LHCN-M2 (cell line): ENCODE data around the gene WDR11. TPM values are rescaled to one million over a fixed set of nuclear protein-coding genes. Genes with fewer than 3 reads are reported as not detected.

Experiments used
- DNase-seq: peaks from one replicate; pipeline ENCODE4 v3.0.0-alpha.2; 2012; ENCODE audit warnings: low read depth
- polyA plus RNA-seq: library from polyadenylated mRNA; unstranded; fragments of >200 nt; gene quantifications from one replicate; pipeline ENCODE4 v1.2.1, GENCODE V29; 2012; ENCODE audit warnings: missing spikeins
- total RNA-seq: library from RNA; depleted of rRNA; stranded (reverse); fragments of >200 nt; gene quantifications from 2 replicates; pipeline ENCODE4 v1.2.3, GENCODE V29; 2014; rRNA removed

The WDR11 gene
- 46.6 and 54.7 TPM in 2 replicates for total RNA-seq
- polyA plus RNA-seq = 15.8 TPM

- peak; percentile 88 for DNase-seq
Measured at GRCh38 chr10:120850911-120851865, at the start of gene WDR11. Gene WDR11 (plus strand): TSS chr10:120851362. CDS start chr10:120851421, 59 bp downstream.

DNA sequence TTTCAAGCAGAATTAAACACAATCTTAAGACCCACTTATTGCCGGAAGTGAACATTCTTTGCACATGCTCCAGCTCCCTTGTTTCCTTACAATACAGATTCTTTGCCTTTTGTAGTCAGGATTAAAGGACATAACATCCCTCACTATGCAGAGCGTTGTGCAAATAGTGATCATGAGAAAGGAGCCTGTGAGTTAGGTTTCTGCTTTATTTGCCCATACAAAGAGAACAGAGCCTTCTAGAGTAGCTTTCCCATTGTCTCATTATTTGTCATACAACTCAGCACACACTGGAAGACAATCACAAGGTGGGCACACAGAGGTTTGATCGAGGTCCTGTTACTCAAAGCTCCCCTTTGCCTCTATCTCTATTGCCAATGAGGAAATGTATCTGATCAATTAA lies 48.2 kb upstream of the WDR11 start:
- no peak for DNase-seq

GRCh38 chr10:120803972-120804371 lies 47.2 kb upstream of the WDR11 start:
- no peak for DNase-seq

- no peak for DNase-seq
Measured at GRCh38 chr10:120805014-120805812, 45.9 kb upstream of the WDR11 start.

DNA sequence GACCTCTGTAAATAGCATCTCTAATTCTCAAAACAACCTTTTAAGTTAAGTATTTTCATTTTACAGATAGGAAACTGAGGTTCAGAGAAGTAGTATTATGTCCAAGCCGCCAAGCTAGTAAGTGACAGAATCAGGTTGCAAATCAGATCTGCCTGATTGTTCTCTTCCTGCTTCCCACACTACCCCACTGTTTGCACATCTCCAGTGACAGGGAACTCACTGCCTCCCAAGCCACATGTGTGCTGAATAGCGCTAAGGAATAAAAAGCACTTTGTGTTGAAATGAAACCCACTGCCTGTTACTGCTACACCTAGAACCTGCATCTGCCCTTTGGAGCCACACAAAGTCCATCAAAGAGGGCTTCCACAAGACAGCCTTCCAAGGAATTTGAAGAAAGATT lies 45.1 kb upstream of the WDR11 start:
- DNase-seq = no peak

DNA sequence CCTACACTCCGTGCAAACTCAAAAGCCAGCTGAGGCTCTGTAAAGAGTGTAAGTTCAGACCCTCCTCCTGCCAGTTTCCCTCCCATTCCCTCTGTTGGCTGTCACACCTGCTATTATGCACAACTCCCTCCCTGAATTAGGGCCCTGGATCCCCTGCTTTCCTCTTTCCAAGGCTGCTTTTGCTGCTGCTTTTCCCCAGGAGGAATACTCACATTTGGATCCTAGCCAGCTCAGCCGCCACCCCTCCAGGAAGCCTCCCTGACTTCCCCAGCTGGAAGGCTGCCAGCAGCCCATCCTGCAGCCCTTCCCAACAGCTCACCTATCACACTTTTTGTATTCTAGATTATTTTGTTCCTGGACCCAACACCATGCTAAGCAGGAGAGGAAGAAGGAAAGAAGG lies 40.9 kb upstream of the WDR11 start:
- no peak for DNase-seq

DNA sequence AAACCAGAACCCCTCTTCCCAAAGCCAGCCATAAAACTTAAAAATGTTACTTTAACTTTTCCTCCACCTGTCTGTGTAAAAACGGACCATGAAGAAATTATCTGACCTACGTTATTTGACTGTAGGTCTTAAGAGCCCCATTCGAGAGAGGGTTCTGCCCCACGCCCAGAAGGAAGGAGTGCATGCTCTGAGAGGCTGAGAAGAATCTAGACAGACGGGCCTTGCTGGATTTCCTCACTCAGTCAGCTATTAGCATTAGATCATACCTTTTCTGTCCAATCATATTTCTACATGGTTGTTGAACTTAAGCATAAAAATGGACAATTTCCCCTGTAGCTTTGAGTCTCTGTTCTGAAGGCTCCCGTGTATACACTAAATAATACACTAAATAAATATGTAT lies 38.1 kb upstream of the WDR11 start:
- DNase-seq = no peak

DNA sequence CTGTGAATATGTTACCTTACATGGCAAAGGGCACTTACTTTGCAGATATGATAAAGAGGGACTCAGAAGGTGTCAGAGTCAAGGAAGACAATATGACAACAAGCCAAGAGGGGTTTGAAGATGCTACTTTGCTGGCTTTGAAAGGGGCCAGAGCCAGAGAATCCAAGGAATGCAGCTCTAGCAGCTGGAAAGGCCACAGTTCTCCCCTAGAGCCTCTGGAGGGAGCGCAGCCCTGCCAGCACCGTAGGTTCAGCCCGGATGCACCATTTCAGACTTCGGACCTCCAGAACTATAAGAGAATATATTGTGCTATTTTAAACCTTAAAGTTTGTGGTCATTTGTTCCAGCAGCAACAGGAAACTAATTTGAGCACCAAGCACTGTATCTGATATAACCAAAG lies 32.9 kb upstream of the WDR11 start:
- DNase-seq = no peak

- DNase-seq = no peak
Measured at GRCh38 chr10:120819366-120819765, 31.8 kb upstream of the WDR11 start.

- DNase-seq = no peak
Measured at GRCh38 chr10:120823266-120823665, 27.9 kb upstream of the WDR11 start.

DNA sequence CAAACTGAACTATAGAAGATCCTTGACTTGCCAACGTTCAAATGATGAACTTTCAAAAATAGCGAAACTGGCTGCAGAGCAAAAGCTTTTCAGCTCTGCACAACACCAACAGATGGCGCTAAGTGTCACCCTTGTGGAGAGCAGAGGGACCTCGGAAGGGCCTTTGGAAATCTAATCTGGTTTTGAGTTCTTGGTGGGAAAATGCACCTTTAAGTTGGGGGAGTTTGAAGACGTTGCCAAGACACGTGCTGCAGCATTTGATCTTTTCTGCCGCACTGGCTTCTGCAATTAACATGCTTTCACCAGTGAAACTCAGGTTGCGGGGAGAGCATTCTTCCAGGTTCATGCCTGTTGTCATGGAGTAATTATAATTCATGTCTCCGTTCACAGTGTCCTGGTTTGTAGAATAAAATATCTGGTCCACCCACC lies 26.3 kb upstream of the WDR11 start:
- DNase-seq = peak; percentile 1

GRCh38 chr10:120825878-120826769 lies 25.0 kb upstream of the WDR11 start:
- no peak for DNase-seq

DNA sequence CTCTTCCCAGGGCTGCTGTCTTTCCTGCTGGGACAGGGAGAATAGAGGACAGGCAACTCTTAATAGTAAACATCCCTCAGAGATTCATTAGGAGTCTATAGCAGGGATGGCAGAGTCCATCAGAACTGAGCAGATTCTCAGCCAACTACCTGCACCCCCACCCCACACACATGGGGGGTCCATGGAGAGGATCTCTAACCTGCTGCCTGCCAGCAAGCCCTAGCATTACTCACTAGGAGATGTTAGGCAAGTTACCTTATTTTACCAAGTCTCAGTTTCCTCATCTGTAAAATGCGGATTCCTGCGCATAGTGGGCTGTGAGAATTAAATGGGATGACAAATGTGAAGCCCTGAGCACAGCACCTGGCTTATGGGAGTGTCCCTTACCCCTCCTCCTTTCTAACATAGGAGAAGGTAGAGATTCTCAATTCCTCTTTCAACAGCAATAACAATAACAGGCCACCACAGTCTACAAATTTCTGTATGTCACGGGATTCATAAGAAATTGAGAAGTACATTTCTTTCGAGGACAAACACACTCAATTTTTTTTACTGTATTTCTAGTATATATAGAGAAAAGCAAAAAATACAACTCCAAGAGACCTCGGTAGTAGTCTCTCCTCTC lies 23.8 kb upstream of the WDR11 start:
- DNase-seq = no peak

DNA sequence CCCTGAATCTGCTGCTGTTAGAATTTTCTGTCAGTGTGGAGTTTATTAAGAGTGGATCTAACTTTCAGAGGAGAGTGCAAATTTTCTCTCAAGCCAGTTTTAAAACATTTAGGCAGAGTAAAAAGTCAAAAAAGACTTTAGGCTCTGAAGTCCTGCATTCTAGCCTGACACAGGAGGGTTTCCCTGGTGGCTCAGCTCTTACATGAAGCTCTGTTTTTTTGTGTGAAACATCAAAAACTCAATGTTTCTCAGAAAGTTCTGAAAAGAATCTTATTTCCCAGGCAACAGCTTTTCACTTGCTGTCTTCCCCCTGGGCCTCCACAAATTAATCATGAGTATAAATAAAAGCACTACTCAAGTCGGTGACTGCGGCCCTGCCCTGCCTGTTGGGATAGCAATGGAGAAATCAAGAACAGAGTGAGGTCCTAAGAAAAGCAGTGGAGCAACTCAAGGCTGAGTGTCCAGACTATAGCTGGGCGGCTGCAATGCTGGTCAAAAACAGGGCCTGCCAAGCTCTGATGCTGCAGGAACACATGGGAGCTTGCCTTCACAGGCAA lies 22.3 kb upstream of the WDR11 start:
- no peak for DNase-seq

GRCh38 chr10:120832106-120832505 lies 19.1 kb upstream of the WDR11 start:
- no peak for DNase-seq

GRCh38 chr10:120833222-120833928 lies 17.8 kb upstream of the WDR11 start:
- no peak for DNase-seq

DNA sequence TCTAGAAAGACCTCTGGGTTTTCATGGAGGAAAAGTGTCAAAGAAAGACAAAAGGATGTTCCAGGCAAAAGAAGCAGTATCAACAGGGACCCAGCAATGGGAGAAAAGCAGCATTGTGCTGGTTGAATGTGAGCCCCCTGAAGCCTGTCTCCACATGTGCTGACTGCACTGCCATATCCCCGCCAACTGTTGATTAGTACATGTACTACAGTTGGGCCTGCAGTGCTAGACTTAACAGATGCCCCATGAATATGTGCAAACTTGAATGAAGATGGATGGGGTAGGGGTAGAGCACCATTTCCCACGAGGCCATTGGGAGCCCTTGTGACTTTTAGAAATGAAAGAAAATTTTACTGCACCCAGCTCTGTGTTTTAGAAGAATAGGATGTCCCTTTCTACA lies 15.6 kb upstream of the WDR11 start:
- no peak for DNase-seq

GRCh38 chr10:120838941-120839340 lies 12.2 kb upstream of the WDR11 start:
- DNase-seq = no peak

GRCh38 chr10:120841522-120842189 lies 9.5 kb upstream of the WDR11 start:
- DNase-seq = peak; percentile 18
